NCI-H2029 treated with DMSO at 0.1 percent for 48 hours (cell line): ENCODE results near the gene ZNF655.
"Not testable (repeated sequence)": the region's sequence is repeated elsewhere in the genome, so short reads cannot be mapped to it uniquely, and the experiment has no call there.

Experiments used
- DNase-seq: peaks from one replicate; lab custom pipeline; 2025; lab: John Stamatoyannopoulos, UW

The ZNF655 gene

GRCh38 chr7:99560834-99561736 lies 2.6 kb downstream of the ZNF655 start:
- DNase-seq, result no peak

DNA sequence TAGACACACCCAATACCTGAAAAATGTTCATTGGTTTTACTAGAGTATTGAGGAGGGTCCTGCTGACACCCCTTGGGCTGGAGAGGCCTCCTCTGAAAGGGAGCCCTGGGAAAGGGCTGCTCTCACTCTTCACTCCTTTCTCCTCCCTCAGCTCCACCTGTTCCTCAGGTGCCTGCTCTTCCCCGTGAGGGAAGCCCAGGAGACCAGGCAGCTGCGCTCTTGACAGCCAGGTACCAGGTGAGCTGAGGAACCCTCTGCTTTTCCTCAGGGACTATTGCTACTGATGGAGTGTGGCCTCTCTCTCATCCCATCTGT lies 3.3 kb downstream of the ZNF655 start:
- no peak for DNase-seq

DNA sequence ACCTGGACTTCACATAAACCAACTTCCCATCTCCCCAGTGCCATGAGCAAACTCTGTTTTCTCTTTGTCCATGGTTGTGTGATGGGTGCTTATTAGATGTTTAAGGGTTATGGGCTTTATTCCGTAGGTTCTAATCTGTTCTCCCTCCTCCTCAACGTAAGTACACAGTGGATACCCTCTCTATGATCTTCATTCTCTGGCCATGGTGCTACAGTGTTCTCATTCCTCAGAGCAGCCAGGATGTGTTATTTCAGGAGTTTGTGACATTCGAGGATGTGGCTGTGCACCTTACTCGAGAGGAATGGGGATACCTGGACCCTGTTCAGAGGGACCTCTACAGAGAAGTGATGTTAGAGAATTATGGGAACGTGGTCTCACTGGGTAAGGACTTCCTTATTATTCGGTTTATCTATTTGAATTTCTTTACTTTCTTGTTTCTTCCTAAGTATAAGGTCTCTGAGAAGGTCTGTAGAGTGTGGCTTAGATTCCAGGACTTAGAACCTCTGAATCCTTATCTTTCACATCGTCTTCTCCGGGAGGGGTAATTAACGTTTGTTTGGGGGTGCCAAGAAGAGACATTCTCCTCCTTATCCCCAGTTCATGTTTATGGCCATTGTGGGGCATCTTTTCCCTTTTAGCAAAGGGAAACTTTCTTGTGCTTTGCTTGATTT lies 3.8 kb downstream of the ZNF655 start:
- DNase-seq, result no peak

DNA sequence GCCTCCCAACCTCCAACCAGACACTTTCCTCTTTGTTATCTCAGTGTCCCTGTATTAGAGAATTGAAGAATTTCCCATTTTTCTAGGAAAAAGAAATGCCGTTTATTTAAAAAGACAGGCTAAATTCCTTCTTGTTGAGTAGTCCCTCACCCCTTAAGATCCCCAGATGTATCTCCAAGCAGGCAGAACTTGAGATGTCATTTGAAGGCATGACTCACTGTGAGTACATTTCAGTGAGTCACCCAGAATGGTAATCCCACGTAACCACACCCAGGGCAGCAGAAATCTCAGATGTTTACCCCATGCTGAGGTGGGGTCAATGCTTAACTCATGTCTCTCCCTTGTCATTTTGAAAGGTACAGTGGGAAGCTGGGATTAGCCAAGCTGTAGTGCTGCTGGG lies 4.4 kb downstream of the ZNF655 start:
- DNase-seq, result no peak

- DNase-seq, result no peak
Measured at GRCh38 chr7:99563650-99564049, 5.2 kb downstream of the ZNF655 start.

- DNase-seq, result not testable (repeated sequence)
Measured at GRCh38 chr7:99568770-99569169, 10.3 kb downstream of the ZNF655 start.

DNA sequence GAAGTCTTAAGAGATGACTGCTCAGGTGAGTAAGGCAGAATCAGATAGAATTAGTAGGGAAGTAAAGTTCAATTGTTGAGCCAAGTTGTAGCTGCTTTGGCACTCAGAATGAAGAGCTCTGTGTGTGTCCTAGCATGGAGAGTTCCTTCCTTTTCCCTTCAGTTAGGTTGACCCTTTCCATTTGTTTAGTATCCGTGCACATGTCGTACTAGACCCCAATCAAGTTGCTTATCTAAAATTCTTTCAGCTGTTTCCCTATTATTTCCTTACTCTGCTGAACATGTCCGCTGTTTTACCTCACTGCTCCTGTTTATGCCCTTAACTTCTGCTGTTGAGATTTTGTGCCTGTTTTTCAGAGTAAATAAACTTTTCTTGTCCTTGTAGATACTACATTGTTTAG lies 13.3 kb downstream of the ZNF655 start:
- no peak for DNase-seq

GRCh38 chr7:99573257-99573656 lies 14.8 kb downstream of the ZNF655 start:
- no peak for DNase-seq

GRCh38 chr7:99576251-99576650 lies 17.8 kb downstream of the ZNF655 start:
- no peak for DNase-seq

DNA sequence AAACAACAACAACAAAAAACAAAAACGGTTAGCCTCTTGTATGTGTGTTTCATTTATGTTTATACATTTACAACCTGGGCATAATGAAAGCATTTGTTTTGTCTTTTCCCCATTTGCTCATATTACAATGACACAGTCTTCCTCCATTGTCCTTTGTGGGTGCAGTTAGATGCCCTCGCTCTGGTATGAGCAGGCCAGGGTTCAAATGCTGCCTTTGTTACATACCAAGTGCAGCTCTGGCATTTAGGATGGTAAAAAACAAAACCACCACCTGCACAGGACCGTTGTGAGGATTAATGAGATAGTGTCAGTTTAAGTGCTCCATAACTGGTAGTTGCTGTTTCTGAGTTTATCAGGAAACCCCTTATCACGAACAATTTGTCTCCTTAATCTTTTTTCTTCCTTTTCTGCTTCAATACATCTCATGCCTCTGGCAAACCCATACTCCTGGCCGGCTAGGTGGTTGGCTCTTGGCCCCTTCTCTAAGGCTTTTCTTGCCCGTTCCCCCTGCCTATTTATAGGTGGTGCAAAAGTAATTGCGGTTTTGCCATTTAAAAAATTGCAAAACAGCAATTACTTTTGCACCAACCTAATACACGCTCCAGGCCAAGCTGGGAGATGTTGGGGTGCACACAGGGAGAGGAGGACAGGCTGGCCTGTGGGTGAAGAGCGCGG lies 21.0 kb downstream of the ZNF655 start:
- DNase-seq, result no peak

GRCh38 chr7:99579956-99580777 lies 21.7 kb downstream of the ZNF655 start:
- no peak for DNase-seq

DNA sequence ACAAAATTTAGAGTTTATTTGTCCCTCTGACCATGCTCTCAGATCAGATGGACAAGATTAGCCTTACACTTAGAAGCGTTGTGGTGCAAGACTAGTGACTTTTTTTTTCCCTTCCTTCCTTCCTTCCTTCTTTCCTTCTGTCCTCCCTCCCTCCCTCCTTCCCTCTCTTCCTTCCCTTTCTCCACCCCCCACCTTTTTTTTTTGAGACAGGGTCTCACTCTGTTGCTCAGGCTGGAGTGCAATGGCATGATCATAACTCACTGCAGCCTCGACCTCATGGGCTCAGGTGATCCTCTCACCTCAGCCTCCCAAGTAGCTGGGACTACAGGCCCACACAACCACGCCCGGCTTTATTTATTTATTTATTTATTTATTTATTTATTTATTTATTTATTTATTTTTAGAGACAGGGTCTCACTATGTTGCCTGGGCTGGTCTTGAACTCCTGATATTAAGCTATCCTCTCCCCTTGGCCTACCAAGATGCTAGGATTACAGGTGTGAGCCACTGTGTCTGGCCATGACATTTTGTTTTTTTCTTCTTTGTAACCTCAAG lies 22.4 kb downstream of the ZNF655 start:
- DNase-seq, result not testable (repeated sequence)

DNA sequence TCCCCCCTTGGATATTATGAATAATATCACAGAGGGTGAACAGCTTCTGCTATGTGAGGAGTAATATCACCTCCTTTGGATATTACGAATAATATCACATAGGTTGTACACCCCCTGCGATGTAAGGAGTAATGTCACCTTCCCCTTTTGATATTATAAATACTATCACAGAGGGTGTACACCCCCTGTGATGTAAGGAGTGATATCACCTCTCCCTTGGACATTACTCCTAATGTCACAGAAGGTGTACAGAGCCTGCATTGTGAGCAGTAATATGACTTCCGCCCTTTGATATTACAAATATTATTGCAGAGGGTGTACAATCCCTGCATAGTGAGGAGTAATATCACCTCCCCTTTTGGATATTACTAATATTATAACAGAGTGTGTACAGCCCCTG lies 30.4 kb downstream of the ZNF655 start:
- no peak for DNase-seq

DNA sequence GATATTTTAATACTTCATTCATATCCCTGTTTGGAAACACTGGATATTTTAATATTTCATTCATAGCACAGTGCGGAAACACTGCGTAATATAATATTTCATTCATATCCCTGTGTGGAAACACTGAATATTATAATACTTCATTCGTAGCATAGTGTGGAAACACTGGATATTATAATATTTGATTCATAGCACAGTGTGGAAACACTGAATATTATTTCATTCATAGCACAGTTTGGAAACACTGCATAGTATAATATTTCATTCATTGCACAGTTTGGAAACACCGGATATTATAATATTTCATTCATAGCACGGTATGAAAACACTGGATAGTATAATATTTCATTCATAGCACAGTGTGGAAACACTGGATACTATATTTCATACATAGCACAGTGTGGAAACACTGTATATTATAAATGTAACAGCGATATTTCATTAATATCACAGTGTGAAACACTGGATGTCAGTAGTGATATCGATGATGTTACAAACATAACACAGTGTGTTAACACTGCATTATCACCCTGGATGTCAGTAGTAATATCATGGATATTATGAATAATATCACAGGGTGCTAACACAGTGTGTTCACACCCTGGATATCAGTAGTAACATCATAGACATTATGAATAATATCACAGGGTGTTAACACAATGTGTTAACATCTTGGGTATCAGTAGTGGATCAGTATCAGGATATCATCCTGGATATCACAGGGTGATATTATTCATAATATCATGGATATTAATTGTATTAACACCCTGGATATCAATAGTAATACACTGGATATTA lies 36.7 kb downstream of the ZNF655 start:
- DNase-seq, result no peak

- DNase-seq, result no peak
Measured at GRCh38 chr7:99596408-99596955, 38.0 kb downstream of the ZNF655 start.

- DNase-seq, result no peak
Measured at GRCh38 chr7:99597762-99598501, 39.5 kb downstream of the ZNF655 start, which contains the start of gene TMEM225B. TMEM225B (plus strand) TSS chr7:99598267; CDS start chr7:99604389, 6,122 bp downstream.

- DNase-seq, result no peak
Measured at GRCh38 chr7:99599836-99600235, 41.4 kb downstream of the ZNF655 start.

DNA sequence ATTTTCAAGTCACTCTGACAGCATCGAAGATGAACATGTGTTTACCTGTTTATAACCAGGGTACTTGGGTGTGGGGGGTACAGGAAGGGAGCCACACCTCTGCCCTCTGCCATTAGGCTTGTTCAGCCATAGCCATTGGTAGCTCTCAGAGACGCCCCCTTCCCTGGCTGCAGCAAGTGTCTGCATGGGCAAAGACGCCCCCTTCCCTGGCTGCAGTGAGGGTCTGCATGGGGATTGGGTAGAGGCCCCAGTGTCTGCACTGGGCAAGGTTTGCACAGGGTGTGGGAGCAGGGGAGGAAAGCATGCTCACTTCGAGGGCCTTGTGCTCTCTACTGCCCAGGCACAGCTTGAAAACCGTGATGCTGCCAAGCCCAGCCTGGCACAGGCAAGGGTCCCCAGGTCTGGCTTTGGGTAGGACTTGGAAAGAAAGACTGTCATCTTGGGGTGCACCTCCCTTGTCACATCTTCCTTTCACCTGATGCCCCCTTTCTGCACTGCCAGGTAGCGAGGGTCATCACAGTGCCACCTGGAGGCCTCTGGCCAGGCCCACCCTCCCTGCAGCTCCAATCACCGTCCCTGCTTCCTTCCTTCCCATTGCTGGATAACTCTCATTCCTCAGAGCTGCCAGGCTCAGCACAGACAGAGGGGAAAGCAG lies 43.3 kb downstream of the ZNF655 start:
- no peak for DNase-seq

GRCh38 chr7:99605527-99605926 lies 47.1 kb downstream of the ZNF655 start:
- no peak for DNase-seq
